NCI-H345 treated with DMSO at 0.1 percent for 48 hours (cell line): Measurements from ENCODE around the gene MMGT1.

Experiments
- DNase-seq: peaks from one replicate; lab custom pipeline; 2025; ENCODE audit not compliant: unreplicated experiment; lab: John Stamatoyannopoulos, UW

The MMGT1 gene

GRCh38 chrX:135973548-135974278 lies at the start of gene MMGT1:
Gene MMGT1, minus strand, starts transcription at chrX:135973988. Its CDS starts 313 bp downstream, at chrX:135973675.
- DNase-seq: peak; percentile 55

- DNase-seq: no peak
These were observed 48.1 kb upstream of the MMGT1 start for GRCh38 chrX:136021903-136022302.

- DNase-seq: no peak
These were observed 47.4 kb upstream of the MMGT1 start for GRCh38 chrX:136021160-136021559.

- DNase-seq: no peak
These were observed 45.4 kb upstream of the MMGT1 start for GRCh38 chrX:136019226-136019625.

- DNase-seq: no peak
These were observed 43.1 kb upstream of the MMGT1 start for GRCh38 chrX:136016881-136017280.

GRCh38 chrX:136015016-136015415 lies 41.2 kb upstream of the MMGT1 start:
- no peak for DNase-seq

GRCh38 chrX:135988245-135988644 lies 14.5 kb upstream of the MMGT1 start:
- no peak for DNase-seq

GRCh38 chrX:135985973-135986310 lies 12.2 kb upstream of the MMGT1 start:
- DNase-seq: no peak

GRCh38 chrX:135985157-135985972 lies 11.6 kb upstream of the MMGT1 start, which contains the start of gene SLC9A6:
Gene SLC9A6, plus strand, starts transcription at chrX:135985435. Its CDS starts 224 bp downstream, at chrX:135985659.
- DNase-seq: peak; percentile 30

GRCh38 chrX:135984791-135985156 lies 11.0 kb upstream of the MMGT1 start:
- no peak for DNase-seq

GRCh38 chrX:135984256-135984655 lies 10.5 kb upstream of the MMGT1 start:
- DNase-seq: no peak

- no peak for DNase-seq
These were observed 9.1 kb upstream of the MMGT1 start for GRCh38 chrX:135982860-135983259.

- DNase-seq: no peak
These were observed 7.9 kb upstream of the MMGT1 start for GRCh38 chrX:135981668-135982067.

- no peak for DNase-seq
These were observed 7.2 kb upstream of the MMGT1 start for GRCh38 chrX:135981010-135981409.

- DNase-seq: no peak
These were observed 3.8 kb upstream of the MMGT1 start for GRCh38 chrX:135977611-135978010.

- DNase-seq: no peak
These were observed 1.6 kb upstream of the MMGT1 start for GRCh38 chrX:135975421-135975820.

- no peak for DNase-seq
These were observed 580 bp upstream of the MMGT1 start for GRCh38 chrX:135974279-135974856.

GRCh38 chrX:135973025-135973547 lies 702 bp downstream of the MMGT1 start:
- no peak for DNase-seq

- DNase-seq: no peak
These were observed 22.5 kb downstream of the MMGT1 start for GRCh38 chrX:135951291-135951690.

- DNase-seq: no peak
These were observed 29.3 kb downstream of the MMGT1 start for GRCh38 chrX:135944486-135944885.

GRCh38 chrX:135931644-135932487 lies 41.9 kb downstream of the MMGT1 start:
- DNase-seq: no peak
